Fibroblast of lung (primary cell): ENCODE data around the gene USP24. TPM values are rescaled to one million over a fixed set of nuclear protein-coding genes. Genes with fewer than 3 reads are reported as not detected.

ENCODE experiments used
- DNase-seq, 2 donors: peaks; one replicate each; pipeline versions ENCODE4 v3.0.0 to v3.0.0-alpha.2; 2010; ENCODE audit warnings: low read depth in 2 of 2
- H2AFZ ChIP-seq: 2 replicates; pipeline ENCODE4 v1.5.1; 2012; ENCODE audit warnings: low read length, control low read depth, inconsistent platforms
- H3K27ac ChIP-seq: 2 replicates; pipeline ENCODE4 v1.5.1; 2011; ENCODE audit warnings: low read length, control low read depth; ENCODE audit not compliant: insufficient read depth
- H3K27me3 ChIP-seq: 2 replicates; pipeline ENCODE4 v1.5.1; 2011; ENCODE audit warnings: mild to moderate bottlenecking, low read length; ENCODE audit not compliant: control insufficient read depth, insufficient read depth
- H3K36me3 ChIP-seq: 2 replicates; pipeline ENCODE4 v1.5.1; 2011; ENCODE audit warnings: low read length; ENCODE audit not compliant: control insufficient read depth, insufficient read depth
- H3K4me1 ChIP-seq: 2 replicates; pipeline ENCODE4 v1.5.1; 2011; ENCODE audit warnings: low read length; ENCODE audit not compliant: control insufficient read depth, insufficient read depth; ENCODE audit errors: extremely low read depth
- H3K4me2 ChIP-seq: 2 replicates; pipeline ENCODE4 v1.5.1; 2011; ENCODE audit warnings: low read length, control low read depth; ENCODE audit not compliant: insufficient read depth; ENCODE audit errors: extremely low read depth
- H3K4me3 ChIP-seq, 4 experiments: fragments of 200-600 bp in 1 of 4; sonication (generic) in 1 of 4; replicated peaks in 1 of 4; 2 replicates each; pipeline ENCODE4 v1.5.1; 2011 to 2016; ENCODE audit warnings: low read length in 4 of 4, low read depth in 3 of 4, mild to moderate bottlenecking in 3 of 4, control low read depth in 2 of 4, inconsistent platforms in 1 of 4, mixed read lengths in 1 of 4; ENCODE audit not compliant: insufficient read depth in 1 of 4; ENCODE audit errors: control extremely low read depth in 1 of 4
- H3K79me2 ChIP-seq: 2 replicates; pipeline ENCODE4 v1.5.1; 2012; ENCODE audit warnings: mild to moderate bottlenecking, low read length, inconsistent platforms; ENCODE audit not compliant: control insufficient read depth, insufficient read depth
- H3K9ac ChIP-seq: 2 replicates; pipeline ENCODE4 v1.5.1; 2011; ENCODE audit warnings: mild to moderate bottlenecking, low read length, control low read depth; ENCODE audit not compliant: insufficient read depth
- H3K9me3 ChIP-seq: 2 replicates; pipeline ENCODE4 v1.5.1; 2012; ENCODE audit warnings: low read depth, low read length; ENCODE audit not compliant: control insufficient read depth, insufficient read depth
- H4K20me1 ChIP-seq: 2 replicates; pipeline ENCODE4 v1.5.1; 2011; ENCODE audit warnings: low read length; ENCODE audit not compliant: control insufficient read depth, insufficient read depth; ENCODE audit errors: extremely low read depth
- CTCF ChIP-seq, 2 donors: IDR thresholded peaks in 1 of 2; conservative IDR thresholded peaks in 1 of 2; 1 replicate in 1 of 2; 2 replicates in 1 of 2; pipeline ENCODE4 v1.5.1; 2011 to 2012; ENCODE audit warnings: low read length in 2 of 2, control low read depth in 1 of 2, inconsistent platforms in 1 of 2, low read depth in 1 of 2, mild to moderate bottlenecking in 1 of 2
- EZH2 ChIP-seq: IDR thresholded peaks from 2 replicates; pipeline ENCODE4 v1.5.1; 2012; ENCODE audit warnings: low read length, control low read depth, mild to moderate bottlenecking; ENCODE audit errors: missing control alignments
- polyA plus RNA-seq, 2 donors: library from polyadenylated mRNA; depleted of rRNA in 1 of 2; stranded (reverse) in 1 of 2; unstranded in 1 of 2; fragments of >200 nt; gene quantifications; 2 replicates each; pipeline ENCODE4 v1.2.1, GENCODE V29; 2011 to 2012; ENCODE audit warnings: missing spikeins in 1 of 2
- total RNA-seq: library from RNA; depleted of rRNA; stranded (reverse); fragments of >200 nt; gene quantifications from 2 replicates; pipeline ENCODE4 v1.2.1, GENCODE V29; 2014

USP24 gene
- total and polyA plus RNA-seq, 2 donors (not counting 1 experiment from before 2014, with no cell fraction given) = 16.4 to 63.9 TPM

GRCh38 chr1:55041613-55042012, 173.6 kb downstream of the USP24 start:
- no peak overlapping the region for H2AFZ ChIP-seq
- H3K27ac ChIP-seq = no peak overlapping the region
- no peak for DNase-seq
- H3K4me2 ChIP-seq = no peak overlapping the region
- no peak overlapping the region for H3K4me3 ChIP-seq
- TF ChIP-seq EZH2 (no peak), CTCF (conservative IDR thresholded peaks at IDR 0.05 in 1 of 2, IDR thresholded peaks at IDR 0.05 in 1 of 2; ENCODE audit: low read depth in 1 of 2, low read length in 2 of 2) (no peak)
- H3K9ac ChIP-seq = no peak overlapping the region
- no peaks in the 10 kb centered on the region for H3K79me2 ChIP-seq
- no peaks in the 10 kb centered on the region for H3K36me3 ChIP-seq
- H3K27me3 ChIP-seq = peaks cover 52% of the 10 kb centered on the region
- no peaks in the 10 kb centered on the region for H3K9me3 ChIP-seq
- no peaks in the 10 kb centered on the region for H4K20me1 ChIP-seq
- H3K4me1 ChIP-seq = no peaks in the 10 kb centered on the region

DNA sequence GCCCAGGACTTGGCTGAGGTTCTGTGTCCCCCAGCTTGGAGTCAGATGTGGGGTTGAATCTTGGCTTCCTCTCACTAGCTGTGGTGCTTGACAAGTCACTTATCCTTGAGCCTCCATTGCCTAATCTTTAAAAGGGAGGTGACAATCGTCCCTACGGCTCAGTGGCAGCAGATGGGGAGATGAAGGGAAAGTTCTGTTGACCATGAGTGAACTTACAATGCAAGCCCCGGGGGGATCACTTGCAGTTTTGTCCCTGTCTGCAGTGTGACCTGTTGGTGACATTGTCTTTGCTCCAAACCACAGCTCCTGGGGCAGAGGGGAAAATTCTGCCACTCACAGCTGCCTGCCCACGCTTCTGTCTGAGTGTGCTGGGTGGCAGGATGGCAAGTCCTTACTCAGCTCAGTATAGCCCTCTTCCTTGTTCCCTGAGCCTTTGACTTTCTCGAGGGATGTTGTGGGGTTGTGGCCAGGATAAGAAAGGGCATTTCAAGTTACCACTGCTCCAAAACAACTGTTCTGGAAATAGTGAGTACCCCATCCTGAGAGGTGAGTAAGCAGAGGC, 174.2 kb downstream of the USP24 start:
- Histone ChIP-seq H3K9me3 (no peaks in the 10 kb centered on the region), H3K4me3 (peak overlapping the region in 1 of 4 experiments; percentile 51), H3K4me2 (no peak overlapping the region), H3K27ac (no peak overlapping the region), H3K27me3 (peaks cover 54% of the 10 kb centered on the region), H3K79me2 (no peaks in the 10 kb centered on the region), H3K9ac (no peak overlapping the region), H2AFZ (no peak overlapping the region), H3K36me3 (no peaks in the 10 kb centered on the region), H3K4me1 (no peaks in the 10 kb centered on the region), H4K20me1 (no peaks in the 10 kb centered on the region)
- no peak for TF ChIP-seq EZH2
- TF ChIP-seq CTCF (conservative IDR thresholded peaks at IDR 0.05 in 1 of 2, IDR thresholded peaks at IDR 0.05 in 1 of 2; ENCODE audit: low read depth in 1 of 2, low read length in 2 of 2) = no peak
- DNase-seq = no peak

DNA sequence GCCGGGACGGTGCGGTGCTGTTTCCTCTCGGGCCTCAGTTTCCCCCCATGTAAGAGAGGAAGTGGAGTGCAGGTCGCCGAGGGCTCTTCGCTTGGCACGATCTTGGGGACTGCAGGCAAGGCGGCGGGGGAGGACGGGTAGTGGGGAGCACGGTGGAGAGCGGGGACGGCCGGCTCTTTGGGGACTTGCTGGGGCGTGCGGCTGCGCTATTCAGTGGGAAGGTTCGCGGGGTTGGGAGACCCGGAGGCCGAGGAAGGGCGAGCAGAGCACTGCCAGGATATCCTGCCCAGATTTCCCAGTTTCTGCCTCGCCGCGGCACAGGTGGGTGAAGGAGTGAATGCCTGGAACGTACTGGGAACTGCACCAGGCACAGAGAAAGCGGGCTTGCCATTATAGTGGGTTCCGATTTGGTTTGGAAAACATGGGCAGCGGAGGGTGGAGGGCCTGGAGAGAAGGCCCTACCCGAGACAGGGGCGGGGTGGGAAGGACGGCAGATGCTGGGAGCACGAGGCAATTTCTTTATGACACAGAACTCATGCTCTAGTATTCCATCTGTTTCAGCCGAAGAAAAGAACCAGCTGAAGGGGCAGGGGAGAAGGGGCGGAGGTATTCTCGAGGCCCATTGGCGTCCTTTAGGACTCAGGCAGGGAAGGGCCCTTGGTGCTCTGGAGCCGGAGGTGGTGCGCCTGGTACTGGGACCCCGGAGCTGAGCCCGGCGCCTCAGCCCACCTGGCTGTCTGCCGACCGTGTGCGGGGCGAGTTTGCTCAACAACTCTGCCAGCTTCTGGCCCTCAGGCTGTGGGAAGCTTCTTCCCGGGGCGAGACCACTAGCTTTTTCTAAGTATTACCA, 174.9 kb downstream of the USP24 start:
- no peaks in the 10 kb centered on the region for H3K9me3 ChIP-seq
- H3K9ac ChIP-seq = no peak overlapping the region
- DNase-seq = peak; percentile 9 to 28
- H3K27me3 ChIP-seq = peaks cover 61% of the 10 kb centered on the region
- no peak overlapping the region for H3K27ac ChIP-seq
- peak overlapping the region in 2 of 4 experiments; percentile 14 to 51 for H3K4me3 ChIP-seq
- no peaks in the 10 kb centered on the region for H4K20me1 ChIP-seq
- H2AFZ ChIP-seq = no peak overlapping the region
- no peaks in the 10 kb centered on the region for H3K36me3 ChIP-seq
- H3K79me2 ChIP-seq = no peaks in the 10 kb centered on the region
- no peaks in the 10 kb centered on the region for H3K4me1 ChIP-seq
- no peak for TF ChIP-seq CTCF (conservative IDR thresholded peaks at IDR 0.05 in 1 of 2, IDR thresholded peaks at IDR 0.05 in 1 of 2; ENCODE audit: low read depth in 1 of 2, low read length in 2 of 2)
- peak; percentile 4 for TF ChIP-seq EZH2
- peak overlapping the region; percentile 35 for H3K4me2 ChIP-seq
